Brain pericyte (primary cell): Measurements from ENCODE around the gene GUCY2D.
"Not testable (repeated sequence)": the region's sequence is repeated elsewhere in the genome, so short reads cannot be mapped to it uniquely, and the experiment has no call there.

ENCODE experiments used
- DNase-seq: peaks from one replicate; pipeline ENCODE4 v3.0.0-alpha.2; 2012; ENCODE audit warnings: low read depth, low spot score

Gene GUCY2D

GRCh38 chr17:8044819-8045810, 42.7 kb downstream of the GUCY2D start:
- no peak for DNase-seq

- DNase-seq = no peak
Measured at GRCh38 chr17:8046306-8046928, 44.0 kb downstream of the GUCY2D start.

- no peak for DNase-seq
Measured at GRCh38 chr17:8046929-8047768, 44.7 kb downstream of the GUCY2D start.

- no peak for DNase-seq
Measured at GRCh38 chr17:8047769-8048110, 45.3 kb downstream of the GUCY2D start.

- DNase-seq = no peak
Measured at GRCh38 chr17:8048236-8048635, 45.8 kb downstream of the GUCY2D start.

GRCh38 chr17:8048736-8049135, 46.3 kb downstream of the GUCY2D start:
- DNase-seq = no peak

GRCh38 chr17:8051831-8052230, 49.4 kb downstream of the GUCY2D start:
- no peak for DNase-seq

- DNase-seq = no peak
Measured at GRCh38 chr17:8052256-8053252, 50.1 kb downstream of the GUCY2D start.

- no peak for DNase-seq
Measured at GRCh38 chr17:8053600-8053999, 51.2 kb downstream of the GUCY2D start.

GRCh38 chr17:8055851-8056231, 53.4 kb downstream of the GUCY2D start:
- no peak for DNase-seq

- no peak for DNase-seq
Measured at GRCh38 chr17:8056232-8056975, 54.0 kb downstream of the GUCY2D start.

GRCh38 chr17:8056976-8057625, 54.7 kb downstream of the GUCY2D start:
- no peak for DNase-seq

- peak; percentile 53 for DNase-seq
Measured at GRCh38 chr17:8057691-8058114, 55.3 kb downstream of the GUCY2D start.

- no peak for DNase-seq
Measured at GRCh38 chr17:8059131-8059530, 56.7 kb downstream of the GUCY2D start.

- no peak for DNase-seq
Measured at GRCh38 chr17:8060274-8060673, 57.9 kb downstream of the GUCY2D start.

- not testable (repeated sequence) for DNase-seq
Measured at GRCh38 chr17:8061851-8062250, 59.4 kb downstream of the GUCY2D start.

- no peak for DNase-seq
Measured at GRCh38 chr17:8062435-8062806, 60.0 kb downstream of the GUCY2D start.

GRCh38 chr17:8062807-8063483, 60.5 kb downstream of the GUCY2D start:
- no peak for DNase-seq
